OCI-LY7 (cell line): ENCODE data around the gene EPHX1. TPM values are rescaled to one million over a fixed set of nuclear protein-coding genes. Genes with fewer than 3 reads are reported as not detected.

Experiments
- BruUV-seq: library from RNA; stranded (reverse); fragments of 400-500 nt; replicated peaks from 2 replicates; lab custom pipeline; 2021; lab: Mats Ljungman, UMichigan
- CTCF ChIA-PET: fragments of 300-600 bp; sonication (Branson Sonifier 250); formaldehyde crosslinking; loops from one replicate; lab custom pipeline; 2022; ENCODE audit warnings: antibody characterized with exemption; ENCODE audit not compliant: unreplicated experiment; lab: Charles Lee
- POLR2A ChIA-PET: fragments of 300-600 bp; sonication (Branson Sonifier 250); formaldehyde crosslinking; loops from one replicate; lab custom pipeline; 2022; ENCODE audit warnings: antibody characterized with exemption; lab: Charles Lee
- DNase-seq: peaks from one replicate; pipeline ENCODE4 v3.0.0-alpha.2; 2015; ENCODE audit warnings: low spot score
- H2AFZ ChIP-seq: fragments of 200-600 bp; sonication (generic), shearing (Covaris generic); 2 replicates; pipeline ENCODE4 v1.6.1; 2014; ENCODE audit warnings: mild to moderate bottlenecking, antibody characterized with exemption, low read length, moderate library complexity
- H3K27ac ChIP-seq: fragments of 200-600 bp; sonication (generic); 2 replicates; pipeline ENCODE4 v1.5.1; 2014; ENCODE audit warnings: mixed run types, low read depth, mild to moderate bottlenecking, moderate library complexity, low read length, inconsistent platforms; ENCODE audit not compliant: poor library complexity, severe bottlenecking
- H3K36me3 ChIP-seq: fragments of 200-600 bp; sonication (generic); 2 replicates; pipeline ENCODE4 v1.6.1; 2014; ENCODE audit warnings: mild to moderate bottlenecking, antibody characterized with exemption, low read length, moderate library complexity, mixed read lengths; ENCODE audit not compliant: insufficient read depth
- H3K4me1 ChIP-seq: fragments of 200-600 bp; sonication (generic); 2 replicates; pipeline ENCODE4 v1.5.1; 2014; ENCODE audit warnings: mild to moderate bottlenecking, low read length; ENCODE audit not compliant: insufficient read depth, poor library complexity, severe bottlenecking
- H3K4me2 ChIP-seq: fragments of 200-600 bp; sonication (generic); 2 replicates; pipeline ENCODE4 v1.6.1; 2014; ENCODE audit warnings: mild to moderate bottlenecking, low read length
- H3K4me3 ChIP-seq: fragments of 200-600 bp; sonication (generic); 2 replicates; pipeline ENCODE4 v1.5.1; 2014; ENCODE audit warnings: mild to moderate bottlenecking, low read depth, low read length; ENCODE audit not compliant: poor library complexity, severe bottlenecking
- H3K79me2 ChIP-seq: fragments of 200-600 bp; sonication (generic); 2 replicates; pipeline ENCODE4 v1.6.1; 2016; ENCODE audit warnings: low read depth, mild to moderate bottlenecking, low read length, moderate library complexity, mixed read lengths; ENCODE audit not compliant: insufficient read depth
- H3K9me2 ChIP-seq: fragments of 200-600 bp; sonication (generic); 2 replicates; pipeline ENCODE4 v1.6.1; 2016; ENCODE audit warnings: mild to moderate bottlenecking, low read length, mixed read lengths; ENCODE audit not compliant: insufficient read depth
- H3K9me3 ChIP-seq: fragments of 200-600 bp; sonication (generic); 2 replicates; pipeline ENCODE4 v1.6.1; 2014; ENCODE audit warnings: mild to moderate bottlenecking, mixed run types, low read length, mixed read lengths
- H4K20me1 ChIP-seq: fragments of 200-600 bp; sonication (generic); 2 replicates; pipeline ENCODE4 v1.6.1; 2014; ENCODE audit warnings: mild to moderate bottlenecking, antibody characterized with exemption, low read length, moderate library complexity, mixed read lengths; ENCODE audit not compliant: insufficient read depth
- CTCF ChIP-seq: fragments of 200-600 bp; sonication (generic); conservative IDR thresholded peaks from 2 replicates; pipeline ENCODE4 v1.5.1; 2014; ENCODE audit warnings: mild to moderate bottlenecking, antibody characterized with exemption, low read length, moderate library complexity, mixed read lengths
- EZH2phosphoT487 ChIP-seq: fragments of 200-600 bp; sonication (generic); IDR thresholded peaks from 2 replicates; pipeline ENCODE4 v1.6.1; 2018; ENCODE audit warnings: low read depth, borderline replicate concordance, mild to moderate bottlenecking, mixed run types, antibody characterized with exemption, low read length, moderate library complexity, mixed read lengths
- intact Hi-C: fragments of 100-400 bp; cut with micrococcal nuclease; formaldehyde crosslinking; loops from one replicate; pipeline ENCODE4 v1.10.0; 2022; ENCODE audit not compliant: unreplicated experiment
- total RNA-seq, 2 experiments: library from RNA; depleted of rRNA in 1 of 2; stranded (reverse); fragments of >200 nt in 1 of 2; shearing (Covaris generic) in 1 of 2; gene quantifications; 2 replicates each; pipeline ENCODE4 v1.2.3, GENCODE V29; 2014 to 2022

The EPHX1 gene
- total RNA-seq, 2 experiments from 2014 or later, result 0.44 to 1.3 TPM

- ChIA-PET CTCF (no interaction called here), POLR2A (no interaction called here)
- Histone ChIP-seq H3K79me2 (no peaks in the 10 kb centered on the region), H3K9me3 (no peaks in the 10 kb centered on the region), H3K9me2 (no peaks in the 10 kb centered on the region), H3K27ac (no peak overlapping the region), H2AFZ (no peak overlapping the region), H3K36me3 (no peaks in the 10 kb centered on the region), H3K4me1 (no peaks in the 10 kb centered on the region), H3K4me2 (no peak overlapping the region), H3K4me3 (no peak overlapping the region), H4K20me1 (no peaks in the 10 kb centered on the region)
- intact Hi-C loops, result no loop called here
- BruUV-seq, result no TSS peak
- DNase-seq, result no peak
- no peak for TF ChIP-seq CTCF
- no peak for TF ChIP-seq EZH2phosphoT487
Measured at GRCh38 chr1:225838793-225839192, 28.9 kb downstream of the EPHX1 start.

- intact Hi-C loops, result no loop called here
- Histone ChIP-seq H3K79me2 (no peaks in the 10 kb centered on the region), H3K27ac (no peak overlapping the region), H2AFZ (no peak overlapping the region), H3K4me1 (no peaks in the 10 kb centered on the region), H3K9me3 (no peaks in the 10 kb centered on the region), H3K9me2 (no peaks in the 10 kb centered on the region), H3K4me2 (no peak overlapping the region), H3K4me3 (no peak overlapping the region), H3K36me3 (no peaks in the 10 kb centered on the region), H4K20me1 (no peaks in the 10 kb centered on the region)
- no peak for DNase-seq
- ChIA-PET POLR2A (interaction anchor here (0.9 to 1.6 kb wide), 3 partner anchors 26 to 181 kb away, joined by 3 to 4 read pairs (median 3); no protein-coding TSS in a partner anchor), CTCF (interaction anchor here (1.3 kb wide), 1 partner anchor 14 kb away, joined by 3 read pairs; no protein-coding TSS in a partner anchor)
- TF ChIP-seq CTCF (no peak), EZH2phosphoT487 (no peak)
- no TSS peak for BruUV-seq
Measured at GRCh38 chr1:225840223-225840610, 30.3 kb downstream of the EPHX1 start.

- POLR2A ChIA-PET, result interaction anchor here (0.9 to 1.6 kb wide), 3 partner anchors 27 to 181 kb away, joined by 3 to 4 read pairs (median 3); no protein-coding TSS in a partner anchor
- intact Hi-C loops, result no loop called here
- BruUV-seq, result no TSS peak
Measured at GRCh38 chr1:225840713-225841112, 30.8 kb downstream of the EPHX1 start.

More at GRCh38 chr1:225840713-225841112, 30.8 kb downstream of the EPHX1 start:
- H3K9me2 ChIP-seq, result no peaks in the 10 kb centered on the region
- H3K4me1 ChIP-seq, result peaks cover 2% of the 10 kb centered on the region
- no peak overlapping the region for H3K4me3 ChIP-seq
- no peaks in the 10 kb centered on the region for H3K9me3 ChIP-seq
- no peak for DNase-seq
- no peak overlapping the region for H3K27ac ChIP-seq
- H3K36me3 ChIP-seq, result no peaks in the 10 kb centered on the region
- H3K79me2 ChIP-seq, result no peaks in the 10 kb centered on the region
- no peak for TF ChIP-seq CTCF
- no peaks in the 10 kb centered on the region for H4K20me1 ChIP-seq
- no peak overlapping the region for H2AFZ ChIP-seq
- CTCF ChIA-PET, result interaction anchor here (1.3 kb wide), 1 partner anchor 15 kb away, joined by 3 read pairs; no protein-coding TSS in a partner anchor
- no peak overlapping the region for H3K4me2 ChIP-seq
